HepG2 (cell line): ENCODE data around the gene KIF6. TPM values are rescaled to one million over a fixed set of nuclear protein-coding genes. Genes with fewer than 3 reads are reported as not detected.

ENCODE experiments used
- ATAC-seq: fragments of 200-7000 bp; cut with Tn5 transposase; 3 replicates; pipeline ENCODE4 v1.9.1; 2020; ENCODE audit warnings: mild to moderate bottlenecking, moderate library complexity
- BruUV-seq: library from RNA; stranded (reverse); fragments of 400-500 nt; replicated peaks from 2 replicates; lab custom pipeline; 2021; lab: Mats Ljungman, UMichigan
- CTCF ChIA-PET: fragments of 300-600 bp; formaldehyde crosslinking; extraction: SDS; loops from one replicate; lab custom pipeline; 2021; ENCODE audit warnings: low total read pairs, inconsistent platforms, low intra/inter-chr PET ratio; lab: Yijun Ruan, JAX
- POLR2A ChIA-PET: fragments of 350-600 bp; sonication (Branson Sonifier 250); formaldehyde crosslinking; loops from one replicate; lab custom pipeline; 2020; ENCODE audit warnings: antibody characterized with exemption, inconsistent platforms; lab: Yijun Ruan, JAX
- DNase-seq: peaks from one replicate; pipeline ENCODE4 v3.0.0-alpha.2; 2015; ENCODE audit warnings: low spot score
- FAIRE-seq: peaks from 3 replicates; lab custom pipeline; 2011; peaks lifted over from hg19 to GRCh38; lab: Jason Lieb, UNC
- H2AFZ ChIP-seq: one replicate; pipeline ENCODE4 v1.6.1; 2011; ENCODE audit warnings: low read length, inconsistent platforms
- H3K27ac ChIP-seq: fragments of 300-600 bp; 3 replicates; pipeline ENCODE4 v1.8.0; 2011; ENCODE audit warnings: mixed run types, mild to moderate bottlenecking, mixed read lengths, low read length, inconsistent platforms; ENCODE audit not compliant: insufficient read depth; ENCODE audit errors: extremely low read length
- H3K27me3 ChIP-seq, 2 experiments: fragments of 200-600 bp in 1 of 2; 2 replicates in 1 of 2; 3 replicates in 1 of 2; pipeline versions ENCODE4 v1.6.0 to v1.8.0; 2011; ENCODE audit warnings: low read length in 2 of 2, mild to moderate bottlenecking in 2 of 2, moderate library complexity in 2 of 2, inconsistent platforms in 1 of 2; ENCODE audit not compliant: insufficient read depth in 2 of 2, control insufficient read depth in 1 of 2
- H3K36me3 ChIP-seq, 2 experiments: fragments of 200-600 bp in 1 of 2; replicated peaks in 1 of 2; 2 replicates in 1 of 2; 3 replicates in 1 of 2; pipeline versions ENCODE4 v1.5.1 to v1.8.0; 2011; ENCODE audit warnings: low read length in 2 of 2, inconsistent platforms in 1 of 2; ENCODE audit not compliant: insufficient read depth in 2 of 2, control insufficient read depth in 1 of 2
- H3K4me1 ChIP-seq: 2 replicates; pipeline ENCODE4 v1.5.1; 2012; ENCODE audit warnings: low read length, inconsistent platforms; ENCODE audit not compliant: insufficient read depth
- H3K4me2 ChIP-seq: 2 replicates; pipeline ENCODE4 v1.6.0; 2011; ENCODE audit warnings: low read depth, low read length, inconsistent platforms
- H3K4me3 ChIP-seq, 3 experiments: fragments of 200-600 bp in 1 of 3; sonication (generic), shearing (Covaris generic) in 1 of 3; replicated peaks in 1 of 3; 2 replicates each; pipeline ENCODE4 v1.5.1; 2011 to 2016; ENCODE audit warnings: low read length in 3 of 3, inconsistent platforms in 2 of 3, low read depth in 2 of 3, mild to moderate bottlenecking in 2 of 3, control low read depth in 1 of 3, mixed read lengths in 1 of 3; ENCODE audit not compliant: insufficient read depth in 1 of 3
- H3K79me2 ChIP-seq: one replicate; pipeline ENCODE4 v1.6.1; 2011; ENCODE audit warnings: low read length, inconsistent platforms; ENCODE audit not compliant: insufficient read depth
- H3K9ac ChIP-seq: 2 replicates; pipeline ENCODE4 v1.6.0; 2011; ENCODE audit warnings: mild to moderate bottlenecking, low read depth, low read length, inconsistent platforms; ENCODE audit not compliant: insufficient read depth
- H3K9me3 ChIP-seq: 2 replicates; pipeline ENCODE4 v1.5.1; 2012; ENCODE audit warnings: mild to moderate bottlenecking, low read length
- H4K20me1 ChIP-seq: 2 replicates; pipeline ENCODE4 v1.6.0; 2011; ENCODE audit warnings: inconsistent platforms, mild to moderate bottlenecking, low read length, moderate library complexity; ENCODE audit not compliant: insufficient read depth
- BATF2 ChIP-seq: sonication (generic); formaldehyde crosslinking; IDR thresholded peaks from 2 replicates; pipeline ENCODE4 v1.8.0; 2022; ENCODE audit warnings: mild to moderate bottlenecking, missing genetic modification reagents, moderate library complexity
- CCDC6 ChIP-seq: sonication (generic); formaldehyde crosslinking; IDR thresholded peaks from 2 replicates; pipeline ENCODE4 v1.8.1; 2022; ENCODE audit warnings: mild to moderate bottlenecking, missing genetic modification reagents, moderate library complexity
- CENPX ChIP-seq: sonication (generic); formaldehyde crosslinking; IDR thresholded peaks from 2 replicates; pipeline ENCODE4 v1.9.0; 2021; ENCODE audit warnings: mild to moderate bottlenecking, missing genetic modification reagents, moderate library complexity
- ETV5 ChIP-seq: IDR thresholded peaks from 2 replicates; pipeline ENCODE4 v1.6.1; 2018; ENCODE audit warnings: missing biosample characterization, missing genetic modification reagents, inconsistent platforms, borderline replicate concordance
- GPN1 ChIP-seq: sonication (generic); formaldehyde crosslinking; IDR thresholded peaks from 2 replicates; pipeline ENCODE4 v1.5.1; 2020; ENCODE audit warnings: missing genetic modification reagents, borderline replicate concordance
- HNRNPUL1 ChIP-seq: fragments of 200-400 bp; formaldehyde crosslinking; IDR thresholded peaks from 2 replicates; pipeline ENCODE4 v1.6.1; 2017; ENCODE audit warnings: low read depth, mild to moderate bottlenecking, low read length, moderate library complexity
- KLF13 ChIP-seq: sonication (generic); formaldehyde crosslinking; IDR thresholded peaks from 2 replicates; pipeline ENCODE4 v1.4.0; 2020; ENCODE audit warnings: mild to moderate bottlenecking, missing genetic modification reagents
- MED1 ChIP-seq: sonication (generic); formaldehyde crosslinking; IDR thresholded peaks from 2 replicates; pipeline ENCODE4 v1.4.0; 2020; ENCODE audit warnings: missing genetic modification reagents
- MTA3 ChIP-seq: sonication (generic); formaldehyde crosslinking; IDR thresholded peaks from 2 replicates; pipeline ENCODE4 v1.4.0; 2020; ENCODE audit warnings: missing genetic modification reagents
- NBN ChIP-seq: fragments of 450-650 bp; conservative IDR thresholded peaks from 2 replicates; pipeline ENCODE4 v1.6.1; 2017
- PHF20 ChIP-seq: sonication (generic); formaldehyde crosslinking; IDR thresholded peaks from 2 replicates; pipeline ENCODE4 v1.5.0; 2020; ENCODE audit warnings: mild to moderate bottlenecking, missing genetic modification reagents
- TCF7 ChIP-seq: sonication (generic); IDR thresholded peaks from 2 replicates; pipeline ENCODE4 v1.6.1; 2016; ENCODE audit warnings: antibody characterized with exemption, low read depth
- ZBTB21 ChIP-seq: sonication (generic); formaldehyde crosslinking; IDR thresholded peaks from 2 replicates; pipeline ENCODE4 v1.4.0; 2020; ENCODE audit warnings: missing genetic modification reagents
- ZNF101 ChIP-seq: sonication (generic); formaldehyde crosslinking; IDR thresholded peaks from 2 replicates; pipeline ENCODE4 v1.4.0; 2020; ENCODE audit warnings: mild to moderate bottlenecking, low read depth, missing genetic modification reagents, borderline replicate concordance
- ZNF549 ChIP-seq: sonication (generic); formaldehyde crosslinking; IDR thresholded peaks from 2 replicates; pipeline ENCODE4 v1.5.0; 2020; ENCODE audit warnings: missing genetic modification reagents
- WGBS: methylation state at CpG from one replicate; pipeline ENCODE4 v1.1.6; 2017; ENCODE audit warnings: low lambda C conversion rate; 5-methylcytosine and 5-hydroxymethylcytosine counted together
- in situ Hi-C: cut with HindIII; loops from 2 replicates; pipeline ENCODE4 v1.10.0; 2017; ENCODE audit warnings: low pct_unique_long_range_greater_than_20kb; ENCODE audit not compliant: extremely low pct_ligation_motif_present
- intact Hi-C: fragments of 100-400 bp; cut with micrococcal nuclease; formaldehyde crosslinking; loops from one replicate; pipeline ENCODE4 v1.10.0; 2022; ENCODE audit not compliant: unreplicated experiment
- polyA plus RNA-seq, 8 experiments: library from polyadenylated mRNA; depleted of rRNA in 3 of 8; stranded (reverse) in 7 of 8; unstranded in 1 of 8; fragments of >200 nt; fragmentation: Illumina TruSeq in 4 of 8; extraction: Trizol in 4 of 8; gene quantifications; 2 replicates each; pipeline versions ENCODE4 v1.2.1 to v1.2.3, GENCODE V29; 2011 to 2016; ENCODE audit warnings: low read depth in 4 of 8, missing spikeins in 1 of 8, mixed read lengths in 1 of 8; ENCODE audit not compliant: insufficient read depth in 1 of 8
- total RNA-seq, 5 experiments: library from RNA; depleted of rRNA; stranded (reverse); fragments of >200 nt; fragmentation: Illumina TruSeq; extraction: Trizol; gene quantifications; 2 replicates each; pipeline ENCODE4 v1.2.3, GENCODE V29; 2016; ENCODE audit warnings: low read depth in 1 of 5
- TF ChIP-seq, protein P1 (sequence below): sonication (generic); formaldehyde crosslinking; IDR thresholded peaks from 2 replicates; pipeline ENCODE4 v1.4.0; 2020; ENCODE audit warnings: missing genetic modification reagents, borderline replicate concordance
- TF ChIP-seq, protein P2 (sequence below): sonication (generic); formaldehyde crosslinking; IDR thresholded peaks from 2 replicates; pipeline ENCODE4 v1.4.0; 2020; ENCODE audit warnings: missing genetic modification reagents; ENCODE audit errors: not compliant biosample characterization

The KIF6 gene
- total and polyA plus RNA-seq, 2 of the 13 experiments (the other 11 are each of a cell fraction or from before 2014, with no cell fraction given), result 0.04 to 0.27 TPM

DNA sequence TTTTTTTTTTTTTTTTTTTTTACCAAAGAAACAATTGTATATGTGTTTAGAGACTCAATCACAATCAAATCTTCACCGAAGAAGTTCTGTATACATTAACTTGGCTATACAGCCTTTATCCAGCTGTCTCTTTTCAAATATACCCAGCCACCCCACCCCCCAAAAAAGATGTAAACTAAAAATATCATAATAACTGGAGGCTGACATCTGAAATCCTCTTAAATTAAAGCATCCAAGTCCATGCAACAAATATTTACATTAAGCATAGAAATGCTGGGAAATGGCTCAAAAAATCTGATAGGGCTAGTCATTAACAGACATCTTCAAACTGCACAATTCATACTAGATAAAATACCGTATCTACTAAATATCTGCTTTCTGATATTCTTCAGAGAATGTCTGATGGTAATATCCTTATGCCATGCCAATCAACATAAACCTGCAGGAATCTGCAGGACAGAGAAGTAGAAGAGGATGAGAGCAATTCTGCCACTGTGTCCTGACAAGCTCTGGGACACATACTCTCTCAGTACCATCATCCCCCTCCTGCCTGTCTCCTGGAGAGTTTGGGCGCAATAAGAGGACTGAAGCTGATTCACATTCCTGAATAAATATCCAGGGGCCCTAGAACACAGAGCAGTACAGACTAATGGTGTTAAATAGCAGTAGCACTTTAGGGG lies 152.4 kb downstream of the KIF6 start:
- no peak overlapping the region for H3K4me2 ChIP-seq
- CTCF ChIA-PET, result no interaction called here
- H3K4me3 ChIP-seq, result no peak overlapping the region
- no peak for FAIRE-seq
- H3K27me3 ChIP-seq, result no peaks in the 10 kb centered on the region
- no peaks in the 10 kb centered on the region for H3K9me3 ChIP-seq
- no peak overlapping the region for H3K27ac ChIP-seq
- BruUV-seq, result no TSS peak
- H3K9ac ChIP-seq, result no peak overlapping the region
- TF ChIP-seq NBN (no peak), MED1 (no peak), CCDC6 (CRISPR knock-in tag) (no peak), ZNF549 (no peak), ZBTB21 (CRISPR knock-in tag) (no peak), ETV5 (no peak), ZNF101 (CRISPR knock-in tag) (no peak)
- TF ChIP-seq, all 625 proteins: peak for 0
- in situ Hi-C loops (no loop called here), intact Hi-C loops (no loop called here)
- Histone ChIP-seq H3K4me1 (no peaks in the 10 kb centered on the region), H3K36me3 (no peaks in the 10 kb centered on the region), H3K79me2 (no peaks in the 10 kb centered on the region), H4K20me1 (no peaks in the 10 kb centered on the region), H2AFZ (no peak overlapping the region)
- ATAC-seq (no peak), DNase-seq (no peak)
- POLR2A ChIA-PET, result no interaction called here
- 2% methylated on average over 3 of the region's 3 CpGs for WGBS

- Histone ChIP-seq H3K4me2 (no peak overlapping the region), H2AFZ (no peak overlapping the region), H3K9ac (no peak overlapping the region), H3K27me3 (no peaks in the 10 kb centered on the region), H3K36me3 (no peaks in the 10 kb centered on the region), H3K4me1 (no peaks in the 10 kb centered on the region), H3K9me3 (no peaks in the 10 kb centered on the region), H3K79me2 (no peaks in the 10 kb centered on the region), H4K20me1 (no peaks in the 10 kb centered on the region), H3K27ac (no peak overlapping the region), H3K4me3 (no peak overlapping the region)
- DNase-seq, result no peak
- POLR2A ChIA-PET, result no interaction called here
- in situ Hi-C loops, result no loop called here
- intact Hi-C loops, result no loop called here
- 15% methylated on average over 1 of the region's 1 CpG for WGBS
- no peak for ATAC-seq
- CTCF ChIA-PET, result no interaction called here
- no TSS peak for BruUV-seq
- FAIRE-seq, result no peak
- no peak for TF ChIP-seq HNRNPUL1
- no peak for TF ChIP-seq KLF13 (CRISPR knock-in tag)
- no peak for TF ChIP-seq PHF20 (CRISPR knock-in tag)
- no peak for TF ChIP-seq CENPX (CRISPR knock-in tag)
- TF ChIP-seq, protein P1, sequence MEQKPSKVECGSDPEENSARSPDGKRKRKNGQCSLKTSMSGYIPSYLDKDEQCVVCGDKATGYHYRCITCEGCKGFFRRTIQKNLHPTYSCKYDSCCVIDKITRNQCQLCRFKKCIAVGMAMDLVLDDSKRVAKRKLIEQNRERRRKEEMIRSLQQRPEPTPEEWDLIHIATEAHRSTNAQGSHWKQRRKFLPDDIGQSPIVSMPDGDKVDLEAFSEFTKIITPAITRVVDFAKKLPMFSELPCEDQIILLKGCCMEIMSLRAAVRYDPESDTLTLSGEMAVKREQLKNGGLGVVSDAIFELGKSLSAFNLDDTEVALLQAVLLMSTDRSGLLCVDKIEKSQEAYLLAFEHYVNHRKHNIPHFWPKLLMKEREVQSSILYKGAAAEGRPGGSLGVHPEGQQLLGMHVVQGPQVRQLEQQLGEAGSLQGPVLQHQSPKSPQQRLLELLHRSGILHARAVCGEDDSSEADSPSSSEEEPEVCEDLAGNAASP, result no peak
- no peak for TF ChIP-seq MTA3
- TF ChIP-seq TCF7, result no peak
- TF ChIP-seq, protein P2, sequence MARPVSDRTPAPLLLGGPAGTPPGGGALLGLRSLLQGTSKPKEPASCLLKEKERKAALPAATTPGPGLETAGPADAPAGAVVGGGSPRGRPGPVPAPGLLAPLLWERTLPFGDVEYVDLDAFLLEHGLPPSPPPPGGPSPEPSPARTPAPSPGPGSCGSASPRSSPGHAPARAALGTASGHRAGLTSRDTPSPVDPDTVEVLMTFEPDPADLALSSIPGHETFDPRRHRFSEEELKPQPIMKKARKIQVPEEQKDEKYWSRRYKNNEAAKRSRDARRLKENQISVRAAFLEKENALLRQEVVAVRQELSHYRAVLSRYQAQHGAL (CRISPR knock-in tag), result no peak
- no peak for TF ChIP-seq GPN1 (CRISPR knock-in tag)
- no peak for TF ChIP-seq BATF2 (CRISPR knock-in tag)
Measured at GRCh38 chr6:39568896-39569295, 156.3 kb downstream of the KIF6 start.
